Activated CD4-positive, alpha-beta memory T cell treated with anti-CD3 and anti-CD28 coated beads for 36 hours (primary cell): ENCODE results near the gene NDUFAF7. TPM values are rescaled to one million over a fixed set of nuclear protein-coding genes. Genes with fewer than 3 reads are reported as not detected.
A peak's percentile ranks its signal among the peaks of the same experiment; 100 is the strongest.
"Not testable (repeated sequence)": the region's sequence is repeated elsewhere in the genome, so short reads cannot be mapped to it uniquely, and the experiment has no call there.

Source experiments
- CTCF ChIA-PET: fragments of 350-600 bp; sonication (Branson Sonifier 250); formaldehyde crosslinking; loops from one replicate; lab custom pipeline; 2021; ENCODE audit warnings: antibody characterized with exemption, inconsistent platforms; lab: Charles Lee
- POLR2A ChIA-PET: fragments of 350-600 bp; sonication (Branson Sonifier 250); formaldehyde crosslinking; loops from one replicate; lab custom pipeline; 2021; ENCODE audit warnings: antibody characterized with exemption; lab: Charles Lee
- DNase-seq: peaks from one replicate; pipeline ENCODE4 v3.0.0-alpha.2; 2020
- H3K27ac Mint-ChIP-seq: one replicate; pipeline ENCODE4 v1.8.0; 2021; ENCODE audit warnings: mixed read lengths
- H3K27me3 Mint-ChIP-seq: one replicate; pipeline ENCODE4 v1.8.0; 2021; ENCODE audit warnings: mixed read lengths
- H3K36me3 Mint-ChIP-seq: one replicate; pipeline ENCODE4 v1.8.0; 2021; ENCODE audit warnings: mixed read lengths
- H3K4me1 Mint-ChIP-seq: one replicate; pipeline ENCODE4 v1.8.0; 2021; ENCODE audit warnings: low read depth, mixed read lengths
- H3K4me3 Mint-ChIP-seq: one replicate; pipeline ENCODE4 v1.8.0; 2021; ENCODE audit warnings: mild to moderate bottlenecking, mixed read lengths
- H3K9me3 Mint-ChIP-seq: one replicate; pipeline ENCODE4 v1.8.0; 2021; ENCODE audit warnings: mixed read lengths
- intact Hi-C: fragments of 100-400 bp; cut with micrococcal nuclease; formaldehyde crosslinking; loops from one replicate; pipeline ENCODE4 v1.15.1; 2023
- total RNA-seq, 2 experiments: library from RNA; stranded (reverse); gene quantifications; one replicate each; pipeline ENCODE4 v1.2.3, GENCODE V29; 2021

The NDUFAF7 gene
- total RNA-seq, 2 experiments from 2014 or later = 22.8 to 23.0 TPM

- H3K4me1 Mint-ChIP-seq = peaks cover 29% of the 10 kb centered on the region
- H3K27me3 Mint-ChIP-seq = peaks cover 2% of the 10 kb centered on the region
- peak; percentile 93 for DNase-seq
- intact Hi-C loops = loop anchor here (1.0 to 2.0 kb wide), 4 partner anchors 28 to 112 kb away; partner anchors contain the start of genes CEBPZ, EIF2AK2, GPATCH11 and HEATR5B
- ChIA-PET POLR2A (interaction anchor here (0.6 to 1.3 kb wide), 5 partner anchors 35 to 181 kb away, joined by 3 to 6 read pairs (median 3); partner anchors contain the start of genes CEBPZ, EIF2AK2, NDUFAF7 and PRKD3), CTCF (interaction anchor here (0.9 kb wide), 2 partner anchors 11 to 167 kb away, joined by 3 to 4 read pairs; no protein-coding TSS in a partner anchor)
- peak within 1 kb of the TSS; percentile 99 for H3K4me3 Mint-ChIP-seq
- peak within 1 kb of the TSS; percentile 98 for H3K27ac Mint-ChIP-seq
- H3K36me3 Mint-ChIP-seq = peaks cover 13% of the 10 kb centered on the region
- H3K9me3 Mint-ChIP-seq = no peaks in the 10 kb centered on the region
These were observed 34.9 kb upstream of the NDUFAF7 start, which contains the start of gene CEBPZOS for GRCh38 chr2:37196320-37197195. TSS of gene CEBPZOS (plus strand) at chr2:37196496. CDS start at chr2:37199705, 3,209 bp downstream.

GRCh38 chr2:37198681-37199065 lies 32.8 kb upstream of the NDUFAF7 start:
- H3K4me1 Mint-ChIP-seq = peaks cover 35% of the 10 kb centered on the region
- no peak overlapping the region for H3K27ac Mint-ChIP-seq
- no peak overlapping the region for H3K4me3 Mint-ChIP-seq
- ChIA-PET POLR2A (interaction anchor here (0.9 kb wide), 1 partner anchor 42 kb away, joined by 3 read pairs; the partner anchor contains the start of gene EIF2AK2), CTCF (interaction anchor here (1.3 kb wide), 1 partner anchor 30 kb away, joined by 3 read pairs; no protein-coding TSS in a partner anchor)
- H3K36me3 Mint-ChIP-seq = peaks cover 27% of the 10 kb centered on the region
- peaks cover 2% of the 10 kb centered on the region for H3K27me3 Mint-ChIP-seq
- H3K9me3 Mint-ChIP-seq = peaks cover 3% of the 10 kb centered on the region
- intact Hi-C loops = no loop called here
- no peak for DNase-seq

- POLR2A ChIA-PET = interaction anchor here (1.5 kb wide), 1 partner anchor 31 kb away, joined by 7 read pairs; the partner anchor contains the start of genes CEBPZ and NDUFAF7
- peak overlapping the region; percentile 18 for H3K27ac Mint-ChIP-seq
- H3K27me3 Mint-ChIP-seq = peaks cover 2% of the 10 kb centered on the region
- CTCF ChIA-PET = interaction anchor here (1.1 kb wide), 1 partner anchor 34 kb away, joined by 4 read pairs; no protein-coding TSS in a partner anchor
- DNase-seq = no peak
- intact Hi-C loops = loop anchor here (2.0 kb wide), 1 partner anchor 44 kb away; no protein-coding TSS in a partner anchor
- H3K9me3 Mint-ChIP-seq = peaks cover 5% of the 10 kb centered on the region
- H3K4me3 Mint-ChIP-seq = no peak overlapping the region
- peaks cover 49% of the 10 kb centered on the region for H3K36me3 Mint-ChIP-seq
- H3K4me1 Mint-ChIP-seq = peaks cover 31% of the 10 kb centered on the region
These were observed 30.2 kb upstream of the NDUFAF7 start for GRCh38 chr2:37201208-37201607.

GRCh38 chr2:37201766-37202165 lies 29.7 kb upstream of the NDUFAF7 start:
- intact Hi-C loops = loop anchor here (2.0 kb wide), 1 partner anchor 43 kb away; no protein-coding TSS in a partner anchor
- H3K4me1 Mint-ChIP-seq = peaks cover 31% of the 10 kb centered on the region
- no peak overlapping the region for H3K4me3 Mint-ChIP-seq
- ChIA-PET POLR2A (interaction anchor here (1.5 kb wide), 1 partner anchor 30 kb away, joined by 7 read pairs; the partner anchor contains the start of genes CEBPZ and NDUFAF7), CTCF (no interaction called here)
- H3K27me3 Mint-ChIP-seq = no peaks in the 10 kb centered on the region
- peak; percentile 45 for DNase-seq
- H3K27ac Mint-ChIP-seq = peak overlapping the region; percentile 64
- H3K9me3 Mint-ChIP-seq = peaks cover 8% of the 10 kb centered on the region
- H3K36me3 Mint-ChIP-seq = peaks cover 51% of the 10 kb centered on the region

GRCh38 chr2:37203708-37204107 lies 27.8 kb upstream of the NDUFAF7 start:
- H3K4me1 Mint-ChIP-seq = peaks cover 36% of the 10 kb centered on the region
- POLR2A ChIA-PET = interaction anchor here (0.6 kb wide), 1 partner anchor 38 kb away, joined by 4 read pairs; no protein-coding TSS in a partner anchor
- peaks cover 70% of the 10 kb centered on the region for H3K36me3 Mint-ChIP-seq

GRCh38 chr2:37205071-37205661 lies 26.3 kb upstream of the NDUFAF7 start:
- CTCF ChIA-PET, H3K27me3 Mint-ChIP-seq, POLR2A ChIA-PET, H3K27ac Mint-ChIP-seq, intact Hi-C loops, DNase-seq, H3K4me3 Mint-ChIP-seq: not testable (repeated sequence)
- H3K36me3 Mint-ChIP-seq = peaks cover 85% of the 10 kb centered on the region
- H3K4me1 Mint-ChIP-seq = peaks cover 33% of the 10 kb centered on the region
- H3K9me3 Mint-ChIP-seq = peaks cover 41% of the 10 kb centered on the region

More at GRCh38 chr2:37203708-37204107, 27.8 kb upstream of the NDUFAF7 start:
- CTCF ChIA-PET = no interaction called here
- Mint-ChIP-seq H3K27me3 (no peaks in the 10 kb centered on the region), H3K9me3 (peaks cover 27% of the 10 kb centered on the region), H3K4me3 (no peak overlapping the region), H3K27ac (no peak overlapping the region)
- DNase-seq = no peak
- intact Hi-C loops = no loop called here

- Mint-ChIP-seq H3K27me3 (no peaks in the 10 kb centered on the region), H3K4me3 (no peak overlapping the region), H3K36me3 (peaks cover 86% of the 10 kb centered on the region), H3K9me3 (peaks cover 43% of the 10 kb centered on the region), H3K27ac (no peak overlapping the region), H3K4me1 (peaks cover 27% of the 10 kb centered on the region)
- POLR2A ChIA-PET = no interaction called here
- no peak for DNase-seq
- CTCF ChIA-PET = no interaction called here
- intact Hi-C loops = no loop called here
These were observed 25.6 kb upstream of the NDUFAF7 start for GRCh38 chr2:37205689-37206341.

GRCh38 chr2:37206760-37207159 lies 24.7 kb upstream of the NDUFAF7 start:
- H3K36me3 Mint-ChIP-seq = peaks cover 90% of the 10 kb centered on the region
- intact Hi-C loops, H3K27ac Mint-ChIP-seq, H3K27me3 Mint-ChIP-seq, DNase-seq, POLR2A ChIA-PET, H3K4me3 Mint-ChIP-seq, CTCF ChIA-PET: not testable (repeated sequence)
- peaks cover 43% of the 10 kb centered on the region for H3K9me3 Mint-ChIP-seq
- peaks cover 20% of the 10 kb centered on the region for H3K4me1 Mint-ChIP-seq

- no peak overlapping the region for H3K4me3 Mint-ChIP-seq
- peaks cover 22% of the 10 kb centered on the region for H3K4me1 Mint-ChIP-seq
- H3K9me3 Mint-ChIP-seq = peaks cover 38% of the 10 kb centered on the region
- ChIA-PET CTCF (no interaction called here), POLR2A (no interaction called here)
- H3K27me3 Mint-ChIP-seq = no peaks in the 10 kb centered on the region
- peaks cover 75% of the 10 kb centered on the region for H3K36me3 Mint-ChIP-seq
- intact Hi-C loops = no loop called here
- no peak overlapping the region for H3K27ac Mint-ChIP-seq
- DNase-seq = no peak
These were observed 20.2 kb upstream of the NDUFAF7 start for GRCh38 chr2:37211212-37211611.

- H3K27me3 Mint-ChIP-seq = no peaks in the 10 kb centered on the region
- H3K4me1 Mint-ChIP-seq = peaks cover 20% of the 10 kb centered on the region
- intact Hi-C loops = no loop called here
- peak overlapping the region; percentile 5 for H3K27ac Mint-ChIP-seq
- H3K36me3 Mint-ChIP-seq = peaks cover 76% of the 10 kb centered on the region
- CTCF ChIA-PET = interaction anchor here (0.7 kb wide), 1 partner anchor 43 kb away, joined by 3 read pairs; no protein-coding TSS in a partner anchor
- no peak overlapping the region for H3K4me3 Mint-ChIP-seq
- H3K9me3 Mint-ChIP-seq = peaks cover 33% of the 10 kb centered on the region
- no peak for DNase-seq
- POLR2A ChIA-PET = no interaction called here
These were observed 19.5 kb upstream of the NDUFAF7 start for GRCh38 chr2:37211939-37212338.

GRCh38 chr2:37215250-37215649 lies 16.2 kb upstream of the NDUFAF7 start:
- no peak for DNase-seq
- CTCF ChIA-PET = no interaction called here
- Mint-ChIP-seq H3K36me3 (peaks cover 53% of the 10 kb centered on the region), H3K27ac (peak overlapping the region; percentile 46), H3K4me3 (no peak overlapping the region), H3K4me1 (peaks cover 9% of the 10 kb centered on the region), H3K27me3 (no peaks in the 10 kb centered on the region), H3K9me3 (peaks cover 2% of the 10 kb centered on the region)
- intact Hi-C loops = no loop called here
- POLR2A ChIA-PET = no interaction called here
